ENCODE data around the gene TSEN34. TPM values are rescaled to one million over a fixed set of nuclear protein-coding genes. Genes with fewer than 3 reads are reported as not detected.
A peak's percentile ranks its signal among the peaks of the same experiment; 100 is the strongest.
"Not testable (repeated sequence)": the region's sequence is repeated elsewhere in the genome, so short reads cannot be mapped to it uniquely, and the experiment has no call there.

TSEN34 gene
- total RNA-seq, 1 donor from 2014 or later: 29.7 TPM

DNA sequence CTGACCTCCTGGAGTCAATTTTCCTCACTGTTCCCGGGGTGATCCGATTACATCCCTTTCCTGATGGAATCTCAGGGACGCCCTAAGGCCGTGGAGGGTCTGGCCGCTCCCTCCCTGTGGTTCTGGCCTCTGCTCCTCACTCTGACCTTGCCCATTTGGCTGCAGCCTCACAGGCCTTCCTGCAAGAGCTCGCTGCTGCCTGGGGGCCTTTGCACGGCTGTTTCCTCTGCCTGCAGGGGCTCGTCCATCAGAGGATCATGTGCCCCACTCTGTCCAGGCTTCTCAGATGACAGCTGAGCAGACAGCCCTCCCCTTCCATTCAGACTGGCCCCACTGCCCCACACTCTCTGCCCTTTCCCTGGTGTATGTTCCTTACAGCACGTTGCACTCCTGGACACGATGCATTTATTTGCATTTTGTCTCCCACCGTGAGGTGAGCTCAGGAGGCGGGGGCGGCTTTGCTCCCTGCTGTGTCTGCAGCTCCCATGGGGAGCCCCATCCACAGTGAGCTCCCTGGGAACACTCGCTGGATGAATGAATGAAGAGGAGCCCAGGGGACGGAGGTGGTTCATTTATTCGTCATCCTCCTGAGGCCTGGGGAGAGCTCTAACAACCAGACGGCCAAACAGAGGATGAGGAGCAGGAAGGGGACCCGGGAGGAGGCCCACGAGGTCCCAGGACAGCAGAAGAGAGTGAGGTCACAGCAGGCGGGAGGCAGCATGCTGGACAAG is 26.6 kb downstream of the TSEN34 start:
- not testable (repeated sequence) for H3K27ac ChIP-seq (ENCODE audit: low read depth, low read length); H3K4me3 ChIP-seq (ENCODE audit: low read length in 3 of 3); H3K9ac ChIP-seq (ENCODE audit: low read depth in 1 of 3, low read length in 3 of 3); H3K27me3 ChIP-seq (ENCODE audit: control insufficient read depth in 3 of 3, insufficient read depth in 3 of 3, low read length in 3 of 3); H3K36me3 ChIP-seq (ENCODE audit: control insufficient read depth in 3 of 3, insufficient read depth in 3 of 3, low read length in 3 of 3); H3K4me1 ChIP-seq (ENCODE audit: control insufficient read depth in 3 of 3, insufficient read depth in 3 of 3, low read length in 3 of 3); H3K9me3 ChIP-seq (ENCODE audit: control insufficient read depth in 3 of 3, low read length in 3 of 3)

DNA sequence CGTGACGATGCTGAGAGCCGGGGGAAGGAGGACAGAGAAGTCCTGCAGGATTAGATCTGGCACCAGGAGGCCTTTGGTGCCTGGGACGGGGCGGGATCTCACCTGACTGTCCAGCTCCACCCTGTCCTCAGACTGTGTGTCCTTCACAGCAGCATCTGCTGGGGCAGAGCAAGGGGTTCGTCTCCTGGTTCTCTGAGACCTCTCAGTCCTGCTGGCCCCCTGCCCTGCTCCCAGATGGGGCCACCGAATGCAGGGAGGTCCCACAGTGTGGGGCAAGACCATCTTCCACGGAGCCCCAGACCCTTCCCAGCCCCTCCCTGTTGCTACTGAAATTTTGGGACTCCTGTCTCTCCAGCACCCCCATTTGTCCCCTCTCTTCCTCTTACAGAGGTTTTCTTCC is 27.2 kb downstream of the TSEN34 start:
- Histone ChIP-seq H3K9ac (ENCODE audit: low read depth in 1 of 3, low read length in 3 of 3) (no peak overlapping the region), H3K27me3 (ENCODE audit: control insufficient read depth in 3 of 3, insufficient read depth in 3 of 3, low read length in 3 of 3) (peaks cover 0 to 2% (median 0%) of the 10 kb centered on the region in 3 donors), H3K4me1 (ENCODE audit: control insufficient read depth in 3 of 3, insufficient read depth in 3 of 3, low read length in 3 of 3) (no peaks in the 10 kb centered on the region), H3K9me3 (ENCODE audit: control insufficient read depth in 3 of 3, low read length in 3 of 3) (no peaks in the 10 kb centered on the region), H3K4me3 (ENCODE audit: low read length in 3 of 3) (no peak overlapping the region), H3K27ac (ENCODE audit: low read depth, low read length) (no peak overlapping the region), H3K36me3 (ENCODE audit: control insufficient read depth in 3 of 3, insufficient read depth in 3 of 3, low read length in 3 of 3) (peaks cover 0 to 4% (median 4%) of the 10 kb centered on the region in 3 donors)

DNA sequence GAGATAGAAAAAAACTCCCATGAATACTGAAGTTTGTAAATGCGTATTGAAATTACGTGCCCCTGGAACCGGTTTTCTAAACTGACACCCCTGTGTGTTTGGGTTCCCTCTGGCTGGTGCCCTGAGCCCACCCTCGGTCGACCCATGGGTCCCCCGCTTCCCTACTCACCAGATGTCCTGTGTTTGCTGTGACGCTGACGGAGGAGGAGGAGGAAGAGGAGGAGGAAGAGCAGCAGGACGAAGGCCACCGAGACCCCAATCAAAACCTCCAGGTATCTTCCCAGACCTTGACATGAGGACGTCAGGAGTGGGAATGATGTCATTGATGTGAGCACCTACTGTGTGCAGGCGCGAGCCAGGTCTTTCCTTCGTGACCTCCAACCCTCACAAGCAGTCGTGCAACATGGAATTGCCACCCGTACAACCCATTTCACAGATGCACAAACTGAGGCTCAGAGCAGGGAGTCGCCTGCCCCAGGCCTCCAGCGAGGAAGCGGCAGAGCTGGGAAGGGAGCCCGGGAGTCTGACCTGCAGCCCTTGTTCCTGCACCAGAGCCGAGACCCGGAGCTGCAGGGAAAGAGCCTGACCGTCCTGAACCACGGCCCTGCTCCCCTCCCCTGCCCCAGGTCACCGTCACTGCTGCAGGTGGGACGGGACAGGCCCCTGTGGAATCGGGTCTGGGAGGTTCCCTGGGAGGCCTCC is 28.0 kb downstream of the TSEN34 start:
- no peaks in the 10 kb centered on the region for H3K4me1 ChIP-seq (ENCODE audit: control insufficient read depth in 3 of 3, insufficient read depth in 3 of 3, low read length in 3 of 3)
- peaks cover 0 to 2% (median 2%) of the 10 kb centered on the region in 3 donors for H3K27me3 ChIP-seq (ENCODE audit: control insufficient read depth in 3 of 3, insufficient read depth in 3 of 3, low read length in 3 of 3)
- peaks cover 0 to 4% (median 4%) of the 10 kb centered on the region in 3 donors for H3K36me3 ChIP-seq (ENCODE audit: control insufficient read depth in 3 of 3, insufficient read depth in 3 of 3, low read length in 3 of 3)
- no peak overlapping the region for H3K4me3 ChIP-seq (ENCODE audit: low read length in 3 of 3)
- no peak overlapping the region for H3K27ac ChIP-seq (ENCODE audit: low read depth, low read length)
- no peaks in the 10 kb centered on the region for H3K9me3 ChIP-seq (ENCODE audit: control insufficient read depth in 3 of 3, low read length in 3 of 3)
- H3K9ac ChIP-seq (ENCODE audit: low read depth in 1 of 3, low read length in 3 of 3): no peak overlapping the region

DNA sequence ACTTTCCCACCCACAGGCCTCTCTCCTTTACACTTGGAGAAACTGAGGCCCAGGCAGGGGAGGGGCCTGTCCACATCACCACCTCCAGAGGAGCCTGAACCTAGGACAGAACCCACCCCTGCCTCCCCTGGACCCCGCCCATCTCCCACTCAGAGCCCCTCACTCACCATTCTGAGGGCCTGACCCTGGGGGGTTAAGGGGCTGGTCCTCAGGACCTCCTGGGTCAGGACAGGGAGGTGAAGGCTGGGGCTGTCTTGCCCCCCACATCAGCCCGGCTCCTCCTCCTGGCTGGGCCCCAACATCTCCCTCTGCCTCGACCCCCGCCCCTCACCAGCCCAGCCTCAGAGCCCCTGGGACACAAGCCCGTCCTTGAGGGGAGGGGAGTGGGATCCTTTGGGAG is 28.6 kb downstream of the TSEN34 start:
- H3K27ac ChIP-seq (ENCODE audit: low read depth, low read length); H3K9ac ChIP-seq (ENCODE audit: low read depth in 1 of 3, low read length in 3 of 3): not testable (repeated sequence)

DNA sequence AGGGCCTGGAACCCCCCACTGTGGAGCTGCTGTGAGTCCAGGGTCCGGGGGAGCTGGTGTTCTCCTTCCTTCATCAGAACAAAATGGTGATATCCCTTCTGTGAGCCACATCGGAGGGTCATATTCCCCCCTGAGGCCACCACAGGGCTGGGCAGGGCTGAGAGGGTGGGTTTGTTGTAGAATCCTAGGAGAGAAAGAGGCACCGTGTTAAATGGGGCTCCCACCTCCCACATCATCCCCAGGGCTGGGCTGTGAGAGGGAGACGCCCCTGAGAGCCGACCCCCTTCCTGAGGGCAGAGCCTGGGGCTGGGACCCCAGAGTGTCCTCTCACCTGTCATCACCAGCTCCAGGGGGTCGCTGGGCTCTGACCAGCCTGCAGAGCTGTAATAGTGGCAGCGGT is 30.8 kb downstream of the TSEN34 start:
- H3K4me3 ChIP-seq (ENCODE audit: low read length in 3 of 3); H3K36me3 ChIP-seq (ENCODE audit: control insufficient read depth in 3 of 3, insufficient read depth in 3 of 3, low read length in 3 of 3); H3K4me1 ChIP-seq (ENCODE audit: control insufficient read depth in 3 of 3, insufficient read depth in 3 of 3, low read length in 3 of 3); H3K27ac ChIP-seq (ENCODE audit: low read depth, low read length); H3K9ac ChIP-seq (ENCODE audit: low read depth in 1 of 3, low read length in 3 of 3); H3K27me3 ChIP-seq (ENCODE audit: control insufficient read depth in 3 of 3, insufficient read depth in 3 of 3, low read length in 3 of 3); H3K9me3 ChIP-seq (ENCODE audit: control insufficient read depth in 3 of 3, low read length in 3 of 3): not testable (repeated sequence)

More for the DNA sequence above, 28.6 kb downstream of the TSEN34 start:
- H3K4me3 ChIP-seq (ENCODE audit: low read length in 3 of 3); H3K36me3 ChIP-seq (ENCODE audit: control insufficient read depth in 3 of 3, insufficient read depth in 3 of 3, low read length in 3 of 3); H3K4me1 ChIP-seq (ENCODE audit: control insufficient read depth in 3 of 3, insufficient read depth in 3 of 3, low read length in 3 of 3); H3K27me3 ChIP-seq (ENCODE audit: control insufficient read depth in 3 of 3, insufficient read depth in 3 of 3, low read length in 3 of 3); H3K9me3 ChIP-seq (ENCODE audit: control insufficient read depth in 3 of 3, low read length in 3 of 3): not testable (repeated sequence)

DNA sequence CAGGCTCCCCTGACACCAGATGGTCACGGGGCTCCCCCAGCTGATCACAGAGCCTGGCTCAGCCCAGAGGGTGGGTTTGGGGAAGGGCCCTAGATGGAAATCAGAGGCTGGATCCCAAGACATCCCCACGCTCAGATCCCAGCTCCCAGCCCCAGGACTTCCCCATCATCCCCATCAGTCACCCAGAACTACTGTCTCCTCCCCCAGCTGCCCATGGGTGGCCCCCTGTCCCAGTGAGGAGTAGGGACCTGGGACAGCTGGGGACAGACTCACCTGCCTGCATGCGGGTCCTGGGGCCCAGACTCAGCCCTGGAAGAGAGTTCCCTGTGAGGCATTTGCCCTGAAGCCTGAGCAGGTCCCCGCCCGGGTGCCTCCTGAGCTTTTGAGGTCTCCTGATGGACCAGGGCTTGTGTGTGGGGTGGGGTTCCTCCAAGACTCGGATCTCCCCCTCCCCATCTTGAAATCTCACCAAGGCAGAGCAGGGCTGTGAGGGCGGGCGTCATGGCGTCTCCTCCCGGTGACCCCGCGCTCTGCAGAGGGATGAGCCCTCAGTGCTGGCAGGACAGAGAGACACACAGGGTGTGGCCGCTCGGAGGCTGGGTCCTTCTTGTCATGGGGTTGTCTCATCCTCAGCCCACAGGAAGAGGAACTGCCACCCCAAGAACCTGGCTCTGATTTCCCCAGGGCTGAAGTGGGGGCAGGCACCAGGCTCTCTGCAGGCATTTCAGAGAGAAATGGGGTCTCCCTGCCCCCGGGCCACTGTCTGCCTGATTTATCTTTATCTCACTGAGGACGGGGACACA is 31.6 kb downstream of the TSEN34 start, which contains the start of gene LILRB3:
Gene LILRB3, minus strand, starts transcription at position 534 of the 803 bp plus-strand sequence. Its CDS starts 31 bp downstream, at position 503.
- not testable (repeated sequence) for H3K36me3 ChIP-seq (ENCODE audit: control insufficient read depth in 3 of 3, insufficient read depth in 3 of 3, low read length in 3 of 3); H3K4me1 ChIP-seq (ENCODE audit: control insufficient read depth in 3 of 3, insufficient read depth in 3 of 3, low read length in 3 of 3); H3K27ac ChIP-seq (ENCODE audit: low read depth, low read length); H3K9me3 ChIP-seq (ENCODE audit: control insufficient read depth in 3 of 3, low read length in 3 of 3); H3K9ac ChIP-seq (ENCODE audit: low read depth in 1 of 3, low read length in 3 of 3); H3K27me3 ChIP-seq (ENCODE audit: control insufficient read depth in 3 of 3, insufficient read depth in 3 of 3, low read length in 3 of 3)
- H3K4me3 ChIP-seq (ENCODE audit: low read length in 3 of 3): peak within 1 kb of the TSS in 1 of 3 donors; percentile 9

DNA sequence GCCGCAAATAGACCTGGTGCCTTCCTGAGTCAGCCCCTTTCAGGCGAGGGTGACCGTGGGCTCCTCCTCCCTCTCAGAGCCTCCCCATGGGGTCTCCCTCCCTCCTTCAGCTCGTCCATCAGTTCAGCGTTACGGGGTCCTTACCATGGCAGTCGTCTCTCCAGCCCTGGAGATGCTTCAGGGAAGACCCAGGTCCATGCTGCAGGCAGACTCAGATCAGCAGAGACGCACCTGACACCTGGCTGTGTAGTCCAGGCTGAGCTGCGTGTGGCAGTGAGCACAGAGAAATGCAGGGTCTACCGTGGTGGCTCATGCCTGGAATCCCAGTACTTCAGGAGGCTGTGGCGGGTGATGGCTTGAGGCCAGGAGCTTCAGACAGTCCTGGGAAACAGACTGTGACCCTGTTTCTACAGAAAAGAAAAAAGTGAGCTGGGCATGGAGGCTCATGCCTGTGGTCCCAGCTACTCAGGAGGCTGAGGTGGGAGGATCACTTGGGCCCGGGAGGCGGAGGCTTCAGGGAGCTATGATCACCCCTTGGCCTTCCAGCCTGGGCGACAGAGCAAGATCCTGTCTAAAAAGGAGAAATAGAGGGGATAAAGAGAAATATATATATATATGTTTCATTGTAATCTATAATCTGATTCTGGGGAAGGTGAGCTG is 32.3 kb downstream of the TSEN34 start:
- H3K4me1 ChIP-seq (ENCODE audit: control insufficient read depth in 3 of 3, insufficient read depth in 3 of 3, low read length in 3 of 3); H3K4me3 ChIP-seq (ENCODE audit: low read length in 3 of 3); H3K36me3 ChIP-seq (ENCODE audit: control insufficient read depth in 3 of 3, insufficient read depth in 3 of 3, low read length in 3 of 3); H3K27ac ChIP-seq (ENCODE audit: low read depth, low read length); H3K27me3 ChIP-seq (ENCODE audit: control insufficient read depth in 3 of 3, insufficient read depth in 3 of 3, low read length in 3 of 3); H3K9ac ChIP-seq (ENCODE audit: low read depth in 1 of 3, low read length in 3 of 3); H3K9me3 ChIP-seq (ENCODE audit: control insufficient read depth in 3 of 3, low read length in 3 of 3): not testable (repeated sequence)

DNA sequence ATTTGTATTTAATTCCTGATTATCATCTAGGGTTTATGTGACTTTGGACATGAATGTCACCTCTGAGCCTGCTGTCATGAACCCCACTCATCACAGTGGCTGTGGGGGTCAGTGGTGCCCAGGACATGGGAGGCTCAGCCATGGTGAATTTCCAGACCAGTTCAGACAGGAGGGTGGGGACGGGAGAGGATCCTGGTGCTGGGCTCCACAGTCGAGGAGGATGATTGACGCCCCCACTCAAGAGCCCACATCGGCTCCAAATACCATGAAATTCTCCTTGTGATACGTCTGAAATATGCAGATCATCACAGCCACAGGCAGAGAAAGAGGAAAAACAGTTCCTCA is 32.8 kb downstream of the TSEN34 start:
- not testable (repeated sequence) for H3K36me3 ChIP-seq (ENCODE audit: control insufficient read depth in 3 of 3, insufficient read depth in 3 of 3, low read length in 3 of 3); H3K27me3 ChIP-seq (ENCODE audit: control insufficient read depth in 3 of 3, insufficient read depth in 3 of 3, low read length in 3 of 3); H3K4me3 ChIP-seq (ENCODE audit: low read length in 3 of 3); H3K9me3 ChIP-seq (ENCODE audit: control insufficient read depth in 3 of 3, low read length in 3 of 3); H3K27ac ChIP-seq (ENCODE audit: low read depth, low read length); H3K9ac ChIP-seq (ENCODE audit: low read depth in 1 of 3, low read length in 3 of 3); H3K4me1 ChIP-seq (ENCODE audit: control insufficient read depth in 3 of 3, insufficient read depth in 3 of 3, low read length in 3 of 3)

DNA sequence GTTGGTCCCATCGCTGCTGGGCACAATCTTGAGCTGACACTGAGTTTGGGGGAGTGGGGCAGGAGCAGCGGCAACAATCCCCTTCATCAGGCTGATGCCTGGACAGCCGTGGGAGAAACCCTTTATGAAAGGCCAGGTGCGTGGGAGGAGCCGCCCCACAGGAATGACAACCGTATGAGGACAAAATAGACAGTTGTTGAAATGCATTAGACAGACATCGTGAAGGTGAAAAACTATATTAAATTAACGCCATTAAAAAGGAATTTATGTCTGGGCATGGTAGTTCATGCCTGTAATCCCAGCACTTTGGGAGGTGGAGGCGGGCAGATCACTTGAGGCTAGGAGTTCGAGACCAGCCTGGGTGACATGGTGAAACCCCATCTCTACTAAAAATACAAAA is 33.5 kb downstream of the TSEN34 start:
- peaks cover 4 to 13% (median 6%) of the 10 kb centered on the region in 3 donors for H3K27me3 ChIP-seq (ENCODE audit: control insufficient read depth in 3 of 3, insufficient read depth in 3 of 3, low read length in 3 of 3)
- not testable (repeated sequence) for H3K4me1 ChIP-seq (ENCODE audit: control insufficient read depth in 3 of 3, insufficient read depth in 3 of 3, low read length in 3 of 3); H3K9ac ChIP-seq (ENCODE audit: low read depth in 1 of 3, low read length in 3 of 3); H3K4me3 ChIP-seq (ENCODE audit: low read length in 3 of 3); H3K27ac ChIP-seq (ENCODE audit: low read depth, low read length); H3K9me3 ChIP-seq (ENCODE audit: control insufficient read depth in 3 of 3, low read length in 3 of 3); H3K36me3 ChIP-seq (ENCODE audit: control insufficient read depth in 3 of 3, insufficient read depth in 3 of 3, low read length in 3 of 3)
